Fibroblast of skin of left biceps (primary cell): ENCODE measurements around the gene CCDC188.
A peak's percentile ranks its signal among the peaks of the same experiment; 100 is the strongest.

Experiments used
- DNase-seq, 2 experiments: peaks; one replicate each; pipeline ENCODE4 v3.0.0-alpha.2; 2013; ENCODE audit warnings: low read depth in 2 of 2

CCDC188 gene

GRCh38 chr22:20185750-20186149 is 34.9 kb upstream of the CCDC188 start:
- no peak for DNase-seq

GRCh38 chr22:20184501-20185165 is 33.8 kb upstream of the CCDC188 start:
- DNase-seq, result no peak

GRCh38 chr22:20183823-20184222 is 33.0 kb upstream of the CCDC188 start:
- no peak for DNase-seq

- no peak for DNase-seq
Measured at GRCh38 chr22:20183101-20183500, 32.2 kb upstream of the CCDC188 start.

GRCh38 chr22:20182365-20182764 is 31.5 kb upstream of the CCDC188 start:
- DNase-seq, result no peak

GRCh38 chr22:20181884-20182236 is 31.0 kb upstream of the CCDC188 start:
- no peak for DNase-seq

- DNase-seq, result no peak
Measured at GRCh38 chr22:20181194-20181883, 30.5 kb upstream of the CCDC188 start.

GRCh38 chr22:20180640-20181039 is 29.8 kb upstream of the CCDC188 start:
- DNase-seq, result no peak

GRCh38 chr22:20180245-20180630 is 29.4 kb upstream of the CCDC188 start:
- no peak for DNase-seq

GRCh38 chr22:20179455-20180244 is 28.8 kb upstream of the CCDC188 start:
- no peak for DNase-seq

GRCh38 chr22:20178915-20179227 is 28.0 kb upstream of the CCDC188 start:
- no peak for DNase-seq

- DNase-seq, result no peak
Measured at GRCh38 chr22:20178075-20178914, 27.4 kb upstream of the CCDC188 start.

GRCh38 chr22:20177217-20177911 is 26.5 kb upstream of the CCDC188 start:
- no peak for DNase-seq

GRCh38 chr22:20176421-20177085 is 25.7 kb upstream of the CCDC188 start:
- DNase-seq, result no peak

- DNase-seq, result peak in 1 of 2 experiments; percentile 31
Measured at GRCh38 chr22:20175597-20175900, 24.7 kb upstream of the CCDC188 start.

GRCh38 chr22:20174785-20175596 is 24.1 kb upstream of the CCDC188 start:
- DNase-seq, result peak in 1 of 2 experiments; percentile 16

GRCh38 chr22:20173772-20174171 is 22.9 kb upstream of the CCDC188 start:
- no peak for DNase-seq

GRCh38 chr22:20173246-20173645 is 22.4 kb upstream of the CCDC188 start:
- no peak for DNase-seq

- no peak for DNase-seq
Measured at GRCh38 chr22:20172141-20172613, 21.3 kb upstream of the CCDC188 start.
